HG03457 (cell line): ENCODE measurements around the gene PRL.

Experiments used
- ATAC-seq: cut with Tn5 transposase; IDR thresholded peaks from one replicate; pipeline ENCODE4 v1.9.1; 2021; ENCODE audit warnings: moderate number of reproducible peaks; ENCODE audit not compliant: unreplicated experiment

PRL gene

GRCh38 chr6:22296936-22297335, at the start of gene PRL:
TSS of gene PRL (minus strand) at chr6:22297036. CDS start at chr6:22296982, 54 bp downstream.
- no peak for ATAC-seq

- ATAC-seq = no peak
Observed at GRCh38 chr6:22343864-22344263, 47.0 kb upstream of the PRL start.

GRCh38 chr6:22334778-22335177, 37.9 kb upstream of the PRL start:
- no peak for ATAC-seq

GRCh38 chr6:22333802-22334201, 37.0 kb upstream of the PRL start:
- ATAC-seq = no peak

- no peak for ATAC-seq
Observed at GRCh38 chr6:22332711-22333110, 35.9 kb upstream of the PRL start.

- ATAC-seq = no peak
Observed at GRCh38 chr6:22332216-22332615, 35.4 kb upstream of the PRL start.

- ATAC-seq = no peak
Observed at GRCh38 chr6:22330941-22331340, 34.1 kb upstream of the PRL start.

- no peak for ATAC-seq
Observed at GRCh38 chr6:22328474-22328873, 31.6 kb upstream of the PRL start.

GRCh38 chr6:22327881-22328280, 31.0 kb upstream of the PRL start:
- no peak for ATAC-seq

- no peak for ATAC-seq
Observed at GRCh38 chr6:22326500-22326899, 29.7 kb upstream of the PRL start.

- no peak for ATAC-seq
Observed at GRCh38 chr6:22325481-22325880, 28.6 kb upstream of the PRL start.

GRCh38 chr6:22323848-22324247, 27.0 kb upstream of the PRL start:
- ATAC-seq = no peak

- ATAC-seq = no peak
Observed at GRCh38 chr6:22322103-22323030, 25.5 kb upstream of the PRL start.

GRCh38 chr6:22320750-22321149, 23.9 kb upstream of the PRL start:
- no peak for ATAC-seq

GRCh38 chr6:22318404-22318803, 21.6 kb upstream of the PRL start:
- no peak for ATAC-seq

GRCh38 chr6:22313796-22314195, 17.0 kb upstream of the PRL start:
- ATAC-seq = no peak

GRCh38 chr6:22308939-22309338, 12.1 kb upstream of the PRL start:
- ATAC-seq = no peak

- ATAC-seq = no peak
Observed at GRCh38 chr6:22306741-22307466, 10.1 kb upstream of the PRL start.

- no peak for ATAC-seq
Observed at GRCh38 chr6:22302838-22303237, 6.0 kb upstream of the PRL start.

GRCh38 chr6:22300273-22300998, 3.6 kb upstream of the PRL start:
- no peak for ATAC-seq

GRCh38 chr6:22298475-22298890, 1.6 kb upstream of the PRL start:
- ATAC-seq = no peak
